Erythroblast (primary cell): ENCODE measurements around the gene SMC4.

Source experiments
- GATA1 ChIP-seq: IDR thresholded peaks from 2 replicates; pipeline ENCODE4 v1.6.1; 2011; ENCODE audit warnings: low read depth, mild to moderate bottlenecking, control low read depth, low read length, moderate library complexity
- POLR2A ChIP-seq: IDR thresholded peaks from 2 replicates; pipeline ENCODE4 v1.6.1; 2011; ENCODE audit warnings: mild to moderate bottlenecking, low read length

DNA sequence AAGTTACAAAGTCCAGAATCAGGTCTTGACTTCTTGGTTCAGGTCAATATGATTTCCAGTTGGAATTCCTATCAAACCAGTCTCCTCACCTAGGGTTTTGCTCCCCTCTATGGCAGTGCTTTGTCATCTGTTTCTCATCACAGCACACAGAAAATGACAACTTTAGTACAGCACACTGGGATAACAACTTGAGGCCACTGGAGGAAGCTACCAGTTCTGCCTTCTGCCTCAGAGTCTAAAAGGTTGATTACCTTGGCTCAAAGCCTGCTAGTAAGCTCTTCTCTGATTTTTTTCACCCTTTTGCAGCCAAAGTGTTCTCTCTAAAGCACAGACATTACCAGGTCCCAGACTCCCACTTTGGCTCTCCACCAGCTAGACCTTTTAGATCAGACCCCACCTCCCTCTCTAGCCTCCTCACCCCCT is 75.0 kb downstream of the SMC4 start:
- TF ChIP-seq POLR2A = no peak
- TF ChIP-seq GATA1 = no peak
